ENCODE results near the gene SLC25A48.
"Not testable (repeated sequence)": the region's sequence is repeated elsewhere in the genome, so short reads cannot be mapped to it uniquely, and the experiment has no call there.

Gene SLC25A48

DNA sequence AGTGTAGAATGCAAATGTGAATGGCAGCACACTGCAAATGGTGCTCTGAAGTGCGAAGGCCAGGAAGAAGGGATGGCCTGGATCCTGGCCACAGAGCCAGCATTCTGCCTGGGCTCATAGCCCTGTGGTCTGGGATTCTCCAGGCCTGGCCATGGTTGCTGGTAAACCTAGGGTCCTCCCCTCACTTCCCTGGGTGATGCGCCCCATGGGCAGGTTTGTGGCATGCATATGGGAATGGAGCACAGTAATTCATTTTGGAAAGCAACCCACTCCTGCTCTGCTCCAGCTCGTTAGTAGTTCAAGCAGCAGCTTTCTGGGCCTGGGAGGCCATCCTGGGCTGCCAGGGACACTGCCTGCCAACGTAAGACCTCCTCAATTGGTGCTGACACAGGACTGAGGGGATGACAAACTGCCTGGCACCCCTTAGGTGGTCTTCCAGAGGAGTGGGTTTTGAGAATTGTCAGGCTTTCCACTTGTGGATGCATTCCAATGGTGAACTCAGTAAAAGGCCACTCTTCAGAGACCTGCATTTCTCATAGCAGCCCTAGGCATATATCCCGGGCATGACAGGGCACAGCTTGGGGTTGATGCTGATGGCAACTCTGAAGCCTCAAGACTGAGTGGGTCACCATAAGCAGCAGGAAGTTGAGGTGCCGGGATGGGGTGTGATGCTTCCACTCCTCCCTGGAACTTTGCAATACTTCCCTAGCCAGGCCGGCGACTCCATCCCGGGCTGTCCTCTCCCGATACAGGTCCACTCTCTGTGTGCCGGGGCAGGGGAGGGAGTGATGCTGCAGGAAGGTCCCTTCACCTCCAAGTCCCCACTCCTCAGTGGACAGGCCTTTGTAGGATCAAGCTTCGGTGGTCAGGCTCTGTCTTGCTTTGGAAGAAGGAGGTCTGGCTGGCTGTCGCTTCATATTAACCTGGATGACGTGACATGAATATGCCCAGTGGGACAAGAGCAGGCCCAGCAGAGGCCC, 1.2 kb upstream of the SLC25A48 start:
- Histone ChIP-seq H3K79me2 (ENCODE audit: control insufficient read depth, low read length) (no peaks in the 10 kb centered on the region), H3K4me2 (ENCODE audit: low read length) (no peak overlapping the region), H3K27ac (ENCODE audit: low read depth, low read length) (no peak overlapping the region), H3F3A (ENCODE audit: control insufficient read depth, insufficient read depth) (no peaks in the 10 kb centered on the region), H3K4me3 (ENCODE audit: low read length) (no peak overlapping the region), H3K9me3 (ENCODE audit: control insufficient read depth, insufficient read depth, low read length) (no peaks in the 10 kb centered on the region), H3K4me1 (ENCODE audit: control insufficient read depth, low read length) (no peaks in the 10 kb centered on the region), H3K36me3 (ENCODE audit: control insufficient read depth, low read length) (no peaks in the 10 kb centered on the region), H3K27me3 (ENCODE audit: control insufficient read depth, low read length) (no peaks in the 10 kb centered on the region), H4K20me1 (ENCODE audit: control insufficient read depth, insufficient read depth, low read depth, low read length) (no peaks in the 10 kb centered on the region), H3K9me2 (replicated peaks; ENCODE audit: control insufficient read depth, low read length) (no peaks in the 10 kb centered on the region)
- TF ChIP-seq EZH2phosphoT487 (IDR thresholded peaks at IDR 0.05; ENCODE audit: borderline replicate concordance, low read length) = no peak
- TF ChIP-seq, protein P1, sequence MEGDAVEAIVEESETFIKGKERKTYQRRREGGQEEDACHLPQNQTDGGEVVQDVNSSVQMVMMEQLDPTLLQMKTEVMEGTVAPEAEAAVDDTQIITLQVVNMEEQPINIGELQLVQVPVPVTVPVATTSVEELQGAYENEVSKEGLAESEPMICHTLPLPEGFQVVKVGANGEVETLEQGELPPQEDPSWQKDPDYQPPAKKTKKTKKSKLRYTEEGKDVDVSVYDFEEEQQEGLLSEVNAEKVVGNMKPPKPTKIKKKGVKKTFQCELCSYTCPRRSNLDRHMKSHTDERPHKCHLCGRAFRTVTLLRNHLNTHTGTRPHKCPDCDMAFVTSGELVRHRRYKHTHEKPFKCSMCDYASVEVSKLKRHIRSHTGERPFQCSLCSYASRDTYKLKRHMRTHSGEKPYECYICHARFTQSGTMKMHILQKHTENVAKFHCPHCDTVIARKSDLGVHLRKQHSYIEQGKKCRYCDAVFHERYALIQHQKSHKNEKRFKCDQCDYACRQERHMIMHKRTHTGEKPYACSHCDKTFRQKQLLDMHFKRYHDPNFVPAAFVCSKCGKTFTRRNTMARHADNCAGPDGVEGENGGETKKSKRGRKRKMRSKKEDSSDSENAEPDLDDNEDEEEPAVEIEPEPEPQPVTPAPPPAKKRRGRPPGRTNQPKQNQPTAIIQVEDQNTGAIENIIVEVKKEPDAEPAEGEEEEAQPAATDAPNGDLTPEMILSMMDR (IDR thresholded peaks at IDR 0.05; ENCODE audit: low read depth, low read length, poor library complexity, severe bottlenecking) = no peak

DNA sequence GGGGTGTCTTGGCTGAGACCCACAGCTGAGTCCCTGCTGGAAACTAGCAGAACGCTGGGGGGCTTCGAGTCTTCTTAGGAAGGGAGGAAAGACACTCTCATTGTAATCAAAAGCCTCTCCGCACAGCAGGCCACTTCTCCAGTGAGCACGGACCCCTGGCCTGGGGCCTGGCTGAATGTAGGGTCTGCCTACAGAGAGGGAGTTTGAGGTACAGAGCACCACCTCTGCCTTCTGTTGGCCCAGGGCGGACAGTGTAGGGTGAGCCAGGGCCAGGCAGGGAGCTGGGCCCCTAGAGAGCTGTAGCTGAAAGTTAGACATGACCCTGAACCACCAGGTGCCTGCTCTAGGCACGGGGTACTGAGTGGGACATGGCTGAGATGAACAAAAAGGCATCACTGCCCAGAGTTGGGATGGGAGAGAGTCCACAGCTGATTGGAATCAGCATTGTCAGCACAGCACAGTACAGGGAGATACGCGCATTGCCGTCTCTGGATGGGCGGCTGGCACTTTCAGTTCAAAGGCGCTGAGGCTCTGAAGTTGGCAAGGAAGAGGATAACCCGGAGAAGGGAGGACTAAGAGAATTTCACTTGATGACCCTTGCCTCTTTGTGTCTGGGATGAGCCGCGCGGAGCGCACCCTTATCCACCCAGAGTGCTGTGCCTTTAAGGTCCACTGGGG, 363 bp upstream of the SLC25A48 start:
- Histone ChIP-seq H3K79me2 (ENCODE audit: control insufficient read depth, low read length) (no peaks in the 10 kb centered on the region), H3K9me3 (ENCODE audit: control insufficient read depth, insufficient read depth, low read length) (no peaks in the 10 kb centered on the region), H3K4me3 (ENCODE audit: low read length) (no peak overlapping the region), H3F3A (ENCODE audit: control insufficient read depth, insufficient read depth) (no peaks in the 10 kb centered on the region), H3K27ac (ENCODE audit: low read depth, low read length) (no peak overlapping the region), H3K9me2 (replicated peaks; ENCODE audit: control insufficient read depth, low read length) (no peaks in the 10 kb centered on the region), H3K4me1 (ENCODE audit: control insufficient read depth, low read length) (no peaks in the 10 kb centered on the region), H3K27me3 (ENCODE audit: control insufficient read depth, low read length) (no peaks in the 10 kb centered on the region), H3K4me2 (ENCODE audit: low read length) (no peak overlapping the region), H4K20me1 (ENCODE audit: control insufficient read depth, insufficient read depth, low read depth, low read length) (no peaks in the 10 kb centered on the region), H3K36me3 (ENCODE audit: control insufficient read depth, low read length) (no peaks in the 10 kb centered on the region)
- no peak for TF ChIP-seq EZH2phosphoT487 (IDR thresholded peaks at IDR 0.05; ENCODE audit: borderline replicate concordance, low read length)
- TF ChIP-seq, protein P1 (IDR thresholded peaks at IDR 0.05; ENCODE audit: low read depth, low read length, poor library complexity, severe bottlenecking) = no peak

DNA sequence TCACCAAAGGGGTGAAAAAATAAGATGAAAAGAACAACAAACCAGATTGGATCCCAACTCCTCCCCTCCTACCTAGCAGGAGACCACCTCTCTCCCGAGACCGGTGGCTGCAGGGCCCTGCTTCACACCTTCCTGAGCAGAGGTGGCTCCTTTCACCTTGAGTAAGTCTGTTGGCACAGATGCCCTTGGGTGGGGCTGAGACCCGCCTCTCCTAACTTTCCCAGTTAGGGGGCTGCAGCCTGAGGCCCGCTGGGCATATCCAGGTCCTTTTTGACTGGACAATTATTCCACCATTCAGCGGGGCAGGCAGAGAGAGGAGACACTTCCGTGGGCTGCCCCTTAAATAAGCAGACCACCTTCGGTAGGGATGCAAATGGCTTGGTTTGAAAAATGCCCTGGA, 1.3 kb downstream of the SLC25A48 start:
- no peak overlapping the region for H3K4me3 ChIP-seq (ENCODE audit: low read length)
- H3K4me2 ChIP-seq (ENCODE audit: low read length) = no peak overlapping the region
- H3K9me2 ChIP-seq (replicated peaks; ENCODE audit: control insufficient read depth, low read length) = no peaks in the 10 kb centered on the region
- no peak overlapping the region for H3K27ac ChIP-seq (ENCODE audit: low read depth, low read length)
- no peaks in the 10 kb centered on the region for H4K20me1 ChIP-seq (ENCODE audit: control insufficient read depth, insufficient read depth, low read depth, low read length)
- H3K79me2 ChIP-seq (ENCODE audit: control insufficient read depth, low read length) = no peaks in the 10 kb centered on the region
- H3K4me1 ChIP-seq (ENCODE audit: control insufficient read depth, low read length) = no peaks in the 10 kb centered on the region
- no peaks in the 10 kb centered on the region for H3K9me3 ChIP-seq (ENCODE audit: control insufficient read depth, insufficient read depth, low read length)
- no peaks in the 10 kb centered on the region for H3F3A ChIP-seq (ENCODE audit: control insufficient read depth, insufficient read depth)
- no peak for TF ChIP-seq EZH2phosphoT487 (IDR thresholded peaks at IDR 0.05; ENCODE audit: borderline replicate concordance, low read length)
- TF ChIP-seq, protein P1 (IDR thresholded peaks at IDR 0.05; ENCODE audit: low read depth, low read length, poor library complexity, severe bottlenecking) = no peak
- H3K36me3 ChIP-seq (ENCODE audit: control insufficient read depth, low read length) = no peaks in the 10 kb centered on the region
- H3K27me3 ChIP-seq (ENCODE audit: control insufficient read depth, low read length) = peaks cover under 1% of the 10 kb centered on the region; the same call in 1 of the 2 replicates

DNA sequence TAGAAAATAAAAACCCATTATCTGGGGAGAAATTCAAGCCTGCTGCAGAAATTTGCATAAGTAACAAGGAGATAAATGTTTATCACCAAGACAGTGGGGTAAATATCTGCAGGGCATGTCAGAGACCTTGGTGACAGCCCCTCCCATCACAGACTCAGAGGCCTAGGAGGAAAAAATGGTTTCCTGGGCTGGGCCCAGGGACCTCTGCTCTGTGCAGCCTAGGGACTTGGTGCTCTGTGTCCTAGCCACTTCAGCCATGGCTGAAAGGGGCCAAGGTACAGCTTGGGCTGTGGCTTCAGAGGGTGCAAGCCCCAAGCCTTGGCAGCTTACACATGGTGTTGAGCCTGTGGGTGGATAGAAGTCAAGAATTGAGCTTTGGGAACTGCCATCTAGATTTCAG, 3.9 kb downstream of the SLC25A48 start:
- H3K4me1 ChIP-seq (ENCODE audit: control insufficient read depth, low read length); H3K36me3 ChIP-seq (ENCODE audit: control insufficient read depth, low read length); H3K9me3 ChIP-seq (ENCODE audit: control insufficient read depth, insufficient read depth, low read length); H4K20me1 ChIP-seq (ENCODE audit: control insufficient read depth, insufficient read depth, low read depth, low read length); H3K4me3 ChIP-seq (ENCODE audit: low read length); H3K27ac ChIP-seq (ENCODE audit: low read depth, low read length); H3K9me2 ChIP-seq (replicated peaks; ENCODE audit: control insufficient read depth, low read length); H3K27me3 ChIP-seq (ENCODE audit: control insufficient read depth, low read length); H3K79me2 ChIP-seq (ENCODE audit: control insufficient read depth, low read length); H3F3A ChIP-seq (ENCODE audit: control insufficient read depth, insufficient read depth); H3K4me2 ChIP-seq (ENCODE audit: low read length): not testable (repeated sequence)

All from DOHH2 (cell line).